ENCODE measurements around the gene CRY1. TPM values are rescaled to one million over a fixed set of nuclear protein-coding genes. Genes with fewer than 3 reads are reported as not detected.
"Not testable (repeated sequence)": the region's sequence is repeated elsewhere in the genome, so short reads cannot be mapped to it uniquely, and the experiment has no call there.

Gene CRY1
- total RNA-seq, 4 donors from 2014 or later, result 23.7 to 51.2 (median 40.1) TPM

DNA sequence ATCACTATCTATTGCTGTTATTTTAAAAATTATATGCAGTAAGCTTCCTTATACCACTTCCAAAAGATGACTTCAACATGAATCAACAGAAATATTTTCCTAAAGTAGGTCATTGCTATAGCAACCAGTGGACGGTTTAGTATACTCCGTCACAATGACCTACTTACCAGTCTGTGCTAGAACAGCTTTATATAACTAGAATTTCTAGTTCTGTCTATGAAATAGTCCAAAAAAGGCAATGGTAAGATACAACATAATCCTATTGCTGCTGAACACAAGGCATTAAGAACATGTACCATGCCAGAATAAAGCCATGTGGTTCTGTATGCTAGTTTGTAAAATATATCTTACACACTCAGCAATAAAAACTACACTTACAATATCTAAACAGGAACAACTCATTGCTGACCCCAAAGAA, 65.7 kb downstream of the CRY1 start:
- Histone ChIP-seq H3K27ac (peak overlapping the region; percentile 81 to 93 (median 83)), H3K36me3 (no peaks in the 10 kb centered on the region), H3K9me3 (no peaks in the 10 kb centered on the region), H3K4me1 (peaks cover 7 to 49% (median 26%) of the 10 kb centered on the region in 3 donors), H3K27me3 (no peaks in the 10 kb centered on the region), H3K4me3 (no peak overlapping the region)
- TF ChIP-seq EP300 (IDR thresholded peaks at IDR 0.05), result peak; percentile 57
- TF ChIP-seq POLR2AphosphoS5 (IDR thresholded peaks at IDR 0.05), result peak; percentile 71
- no peak for TF ChIP-seq POLR2A (IDR thresholded peaks at IDR 0.05)
- TF ChIP-seq, protein P1, sequence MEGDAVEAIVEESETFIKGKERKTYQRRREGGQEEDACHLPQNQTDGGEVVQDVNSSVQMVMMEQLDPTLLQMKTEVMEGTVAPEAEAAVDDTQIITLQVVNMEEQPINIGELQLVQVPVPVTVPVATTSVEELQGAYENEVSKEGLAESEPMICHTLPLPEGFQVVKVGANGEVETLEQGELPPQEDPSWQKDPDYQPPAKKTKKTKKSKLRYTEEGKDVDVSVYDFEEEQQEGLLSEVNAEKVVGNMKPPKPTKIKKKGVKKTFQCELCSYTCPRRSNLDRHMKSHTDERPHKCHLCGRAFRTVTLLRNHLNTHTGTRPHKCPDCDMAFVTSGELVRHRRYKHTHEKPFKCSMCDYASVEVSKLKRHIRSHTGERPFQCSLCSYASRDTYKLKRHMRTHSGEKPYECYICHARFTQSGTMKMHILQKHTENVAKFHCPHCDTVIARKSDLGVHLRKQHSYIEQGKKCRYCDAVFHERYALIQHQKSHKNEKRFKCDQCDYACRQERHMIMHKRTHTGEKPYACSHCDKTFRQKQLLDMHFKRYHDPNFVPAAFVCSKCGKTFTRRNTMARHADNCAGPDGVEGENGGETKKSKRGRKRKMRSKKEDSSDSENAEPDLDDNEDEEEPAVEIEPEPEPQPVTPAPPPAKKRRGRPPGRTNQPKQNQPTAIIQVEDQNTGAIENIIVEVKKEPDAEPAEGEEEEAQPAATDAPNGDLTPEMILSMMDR (IDR thresholded peaks at IDR 0.05), result no peak
- 0% methylated on average over 2 of the region's 2 CpGs for WGBS, 2 donors (ENCODE audit: low coverage in 1 of 2)
- peak; percentile 96 for ATAC-seq

DNA sequence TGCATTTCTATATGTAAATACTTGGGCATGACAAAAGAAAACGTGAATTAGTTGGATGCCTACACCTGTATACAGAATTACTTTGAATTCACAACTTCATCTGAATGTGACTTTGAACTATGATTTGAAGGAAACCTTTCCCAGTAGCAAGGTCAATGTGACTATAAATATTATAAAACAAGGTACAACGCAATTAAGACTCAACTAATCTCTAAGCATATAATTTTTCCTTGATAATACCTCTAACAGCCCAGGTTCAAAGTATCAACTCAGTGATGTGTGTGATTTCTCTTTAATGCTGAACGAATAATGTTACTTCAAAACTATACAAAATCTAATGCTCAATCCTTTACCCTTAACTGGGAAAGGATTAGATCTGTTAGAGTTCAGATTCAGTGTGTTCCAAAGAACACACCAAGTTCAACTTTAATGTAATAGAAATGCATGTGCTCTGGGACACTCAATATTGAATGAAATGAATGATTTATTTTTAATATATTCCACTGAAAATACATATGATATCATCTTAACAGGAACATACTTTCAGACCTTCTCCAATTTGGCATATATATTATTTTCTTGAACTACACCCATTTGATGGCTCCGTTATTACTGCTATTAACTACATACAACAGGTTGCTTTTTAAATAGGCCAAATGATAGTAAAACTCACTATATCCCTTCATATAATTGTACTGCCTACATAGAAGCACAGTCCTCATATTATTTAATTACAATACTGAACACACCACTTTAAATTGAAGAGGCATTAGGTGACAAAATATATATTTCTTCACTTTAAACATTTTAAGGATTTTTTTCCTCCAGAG, 66.3 kb downstream of the CRY1 start:
- peak; percentile 19 for ATAC-seq
- H3K27me3 ChIP-seq, result no peaks in the 10 kb centered on the region
- H3K4me1 ChIP-seq, result peaks cover 7 to 49% (median 26%) of the 10 kb centered on the region in 3 donors
- TF ChIP-seq, protein P1 (IDR thresholded peaks at IDR 0.05), result no peak
- TF ChIP-seq POLR2A (IDR thresholded peaks at IDR 0.05) (no peak), POLR2AphosphoS5 (IDR thresholded peaks at IDR 0.05) (no peak)
- H3K27ac ChIP-seq, result peak overlapping the region; percentile 81 to 93 (median 83)
- 19 to 30% methylated on average over 4 of the region's 4 CpGs for WGBS, 2 donors (ENCODE audit: low coverage in 1 of 2)
- no peaks in the 10 kb centered on the region for H3K36me3 ChIP-seq
- no peak overlapping the region for H3K4me3 ChIP-seq
- no peaks in the 10 kb centered on the region for H3K9me3 ChIP-seq

DNA sequence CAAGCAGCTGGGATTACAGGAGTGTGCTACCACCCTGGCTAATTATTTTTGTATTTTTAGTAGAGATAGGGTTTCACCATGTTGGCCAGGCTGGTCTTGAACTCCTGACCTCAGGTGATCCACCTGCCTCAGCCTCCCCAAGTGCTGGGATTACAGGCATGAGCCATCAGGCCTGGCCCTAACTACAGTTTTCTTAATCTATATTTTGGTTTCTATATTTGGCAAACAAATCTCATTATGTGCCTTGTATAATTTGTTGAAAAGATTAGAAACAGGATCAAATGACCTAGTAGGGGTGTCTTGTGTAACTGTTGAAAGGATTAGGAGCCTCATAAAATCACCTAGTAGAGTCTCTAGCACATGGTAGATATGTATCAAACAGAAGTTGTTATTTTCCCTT, 67.0 kb downstream of the CRY1 start:
- H3K9me3 ChIP-seq, ATAC-seq, H3K4me3 ChIP-seq, H3K27me3 ChIP-seq, H3K36me3 ChIP-seq: not testable (repeated sequence)
- Histone ChIP-seq H3K4me1 (peaks cover 7 to 49% (median 26%) of the 10 kb centered on the region in 3 donors), H3K27ac (peak overlapping the region; percentile 81 to 93 (median 83))

DNA sequence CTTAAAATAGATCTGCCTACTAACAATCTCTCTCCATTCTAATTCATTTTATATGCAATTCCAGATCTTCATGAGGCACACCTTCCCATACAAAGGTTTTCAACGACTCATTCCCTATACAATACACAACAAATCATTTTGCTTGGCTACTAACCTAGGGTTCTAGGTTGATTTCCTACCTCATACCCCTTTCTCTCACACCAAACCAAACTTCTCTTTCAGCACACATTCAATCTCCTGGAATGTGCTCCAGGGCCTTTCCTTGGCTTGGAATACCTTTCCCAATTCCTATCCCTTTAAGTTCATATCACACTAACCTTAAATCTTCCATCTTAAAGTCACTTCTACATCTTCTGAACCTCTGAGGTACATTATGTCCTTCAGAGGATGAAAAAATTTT, 67.7 kb downstream of the CRY1 start:
- Histone ChIP-seq H3K9me3 (no peaks in the 10 kb centered on the region), H3K4me3 (no peak overlapping the region), H3K27me3 (no peaks in the 10 kb centered on the region), H3K36me3 (peaks cover 0 to 8% of the 10 kb centered on the region in 2 donors), H3K4me1 (peaks cover 7 to 44% (median 26%) of the 10 kb centered on the region in 3 donors), H3K27ac (peak overlapping the region in 3 of 4 donors; percentile 54 to 74 (median 65))
- TF ChIP-seq EP300 (IDR thresholded peaks at IDR 0.05), result no peak
- no peak for TF ChIP-seq POLR2AphosphoS5 (IDR thresholded peaks at IDR 0.05)
- TF ChIP-seq, protein P1 (IDR thresholded peaks at IDR 0.05), result no peak
- TF ChIP-seq POLR2A (IDR thresholded peaks at IDR 0.05), result no peak
- no peak for ATAC-seq
- WGBS, 2 donors (ENCODE audit: low coverage in 1 of 2), result 67 to 88% methylated on average over 1 of the region's 1 CpG

DNA sequence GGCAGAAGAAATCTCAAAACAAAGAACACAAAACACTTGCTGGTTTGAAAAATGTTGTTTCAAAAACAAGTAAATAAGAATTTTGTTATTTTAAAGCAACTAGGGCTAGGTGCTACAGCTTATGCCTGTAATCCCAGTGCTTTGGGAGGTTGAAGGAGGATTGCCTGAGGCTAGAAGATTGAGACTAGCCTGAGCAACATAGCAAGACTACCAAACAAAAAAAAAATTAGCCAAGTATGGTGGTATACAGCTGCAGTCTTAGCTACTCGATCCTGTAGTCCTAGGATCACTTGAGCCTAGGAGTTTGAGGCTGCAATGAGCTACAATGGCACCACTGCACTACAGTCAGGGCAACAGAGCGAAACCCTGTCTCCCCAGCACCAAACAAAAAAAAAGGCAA, 73.8 kb downstream of the CRY1 start:
- H3K4me3 ChIP-seq, result no peak overlapping the region
- no peak overlapping the region for H3K27ac ChIP-seq
- H3K27me3 ChIP-seq, result no peaks in the 10 kb centered on the region
- no peak for ATAC-seq
- no peaks in the 10 kb centered on the region for H3K9me3 ChIP-seq
- H3K36me3 ChIP-seq, result peaks cover 0 to 24% of the 10 kb centered on the region in 2 donors
- 93 to 100% methylated on average over 1 to 2 of the region's 2 CpGs for WGBS, 2 donors (ENCODE audit: low coverage in 1 of 2)
- H3K4me1 ChIP-seq, result no peaks in the 10 kb centered on the region
- no peak for TF ChIP-seq POLR2AphosphoS5 (IDR thresholded peaks at IDR 0.05)
- TF ChIP-seq EP300 (IDR thresholded peaks at IDR 0.05), result no peak
- TF ChIP-seq, protein P1 (IDR thresholded peaks at IDR 0.05), result no peak
- no peak for TF ChIP-seq POLR2A (IDR thresholded peaks at IDR 0.05)
